Endothelial cell of umbilical vein (primary cell): ENCODE data around the gene EHMT1. TPM values are rescaled to one million over a fixed set of nuclear protein-coding genes. Genes with fewer than 3 reads are reported as not detected.

ENCODE experiments used
- BruUV-seq: library from RNA; stranded (reverse); fragments of 400-500 nt; replicated peaks from 2 replicates; lab custom pipeline; 2021; lab: Mats Ljungman, UMichigan
- CTCF ChIA-PET: fragments of 300-600, 350-600 bp; sonication (Branson Sonifier 250); formaldehyde crosslinking; loops from one replicate; lab custom pipeline; 2021; ENCODE audit warnings: antibody characterized with exemption, inconsistent platforms; lab: Charles Lee
- POLR2A ChIA-PET: fragments of 300-600, 350-600 bp; sonication (Branson Sonifier 250); formaldehyde crosslinking; loops from one replicate; lab custom pipeline; 2021; ENCODE audit warnings: antibody characterized with exemption, inconsistent platforms; lab: Charles Lee
- DNase-seq: peaks from one replicate; pipeline ENCODE4 v3.0.0-alpha.2; 2011; ENCODE audit warnings: low read depth, low spot score
- FAIRE-seq: peaks from 2 replicates; lab custom pipeline; 2011; peaks lifted over from hg19 to GRCh38; lab: Jason Lieb, UNC
- H2AFZ ChIP-seq: 2 replicates; pipeline ENCODE4 v1.6.0; 2012; ENCODE audit warnings: low read depth, low read length, control low read depth, inconsistent platforms
- H3K27ac ChIP-seq: 2 replicates; pipeline ENCODE4 v1.5.1; 2011; ENCODE audit warnings: low read depth, mild to moderate bottlenecking, control low read depth, low read length, moderate library complexity; ENCODE audit not compliant: insufficient read depth
- H3K27me3 ChIP-seq, 2 experiments: 2 replicates each; pipeline versions ENCODE4 v1.6.0 to v1.6.1; 2011; ENCODE audit warnings: low read length in 2 of 2, mixed read lengths in 1 of 2; ENCODE audit not compliant: control insufficient read depth in 2 of 2, insufficient read depth in 2 of 2
- H3K36me3 ChIP-seq, 2 experiments: 2 replicates in 1 of 2; 3 replicates in 1 of 2; pipeline ENCODE4 v1.5.1; 2011; ENCODE audit warnings: low read length in 2 of 2, mild to moderate bottlenecking in 1 of 2, moderate library complexity in 1 of 2; ENCODE audit not compliant: control insufficient read depth in 2 of 2, insufficient read depth in 2 of 2; ENCODE audit errors: extremely low read depth in 1 of 2
- H3K4me1 ChIP-seq: 3 replicates; pipeline ENCODE4 v1.5.1; 2011; ENCODE audit warnings: mild to moderate bottlenecking, low read length; ENCODE audit not compliant: control insufficient read depth, insufficient read depth; ENCODE audit errors: extremely low read depth
- H3K4me2 ChIP-seq: 2 replicates; pipeline ENCODE4 v1.6.1; 2011; ENCODE audit warnings: low read length, control low read depth, mixed read lengths; ENCODE audit not compliant: insufficient read depth
- H3K4me3 ChIP-seq, 3 experiments: fragments of 200-600 bp in 1 of 3; sonication (generic), shearing (Covaris generic) in 1 of 3; replicated peaks in 1 of 3; 2 replicates each; pipeline ENCODE4 v1.5.1; 2011 to 2016; ENCODE audit warnings: control low read depth in 3 of 3, low read length in 3 of 3, mild to moderate bottlenecking in 2 of 3, inconsistent platforms in 1 of 3, low read depth in 1 of 3, moderate library complexity in 1 of 3; ENCODE audit not compliant: insufficient read depth in 1 of 3
- H3K79me2 ChIP-seq: 2 replicates; pipeline ENCODE4 v1.6.0; 2012; ENCODE audit warnings: low read length, inconsistent platforms; ENCODE audit not compliant: control insufficient read depth, insufficient read depth
- H3K9ac ChIP-seq: replicated peaks from 2 replicates; pipeline ENCODE3; 2011; ENCODE audit warnings: low read length, control low read depth; ENCODE audit not compliant: insufficient read depth; ENCODE audit errors: extremely low read depth
- H3K9me1 ChIP-seq: replicated peaks from 3 replicates; pipeline ENCODE4 v1.6.0; 2011; ENCODE audit warnings: mild to moderate bottlenecking, low read length; ENCODE audit not compliant: control insufficient read depth, insufficient read depth; ENCODE audit errors: extremely low read depth
- H3K9me3 ChIP-seq: replicated peaks from 2 replicates; pipeline ENCODE4 v1.5.1; 2012; ENCODE audit warnings: low read length, inconsistent platforms; ENCODE audit not compliant: control insufficient read depth, insufficient read depth
- H4K20me1 ChIP-seq: replicated peaks from 2 replicates; pipeline ENCODE3; 2011; ENCODE audit warnings: mild to moderate bottlenecking, low read length; ENCODE audit not compliant: control insufficient read depth, insufficient read depth; ENCODE audit errors: extremely low read depth
- EZH2 ChIP-seq: IDR thresholded peaks from 2 replicates; pipeline ENCODE4 v1.6.1; 2012; ENCODE audit warnings: borderline replicate concordance, low read depth, mild to moderate bottlenecking, moderate library complexity, low read length, inconsistent platforms; ENCODE audit not compliant: severe bottlenecking
- FOS ChIP-seq: IDR thresholded peaks from 2 replicates; pipeline ENCODE4 v1.6.1; 2011; ENCODE audit warnings: mild to moderate bottlenecking, low read length, moderate library complexity, borderline replicate concordance; ENCODE audit not compliant: insufficient read depth
- GATA2 ChIP-seq: IDR thresholded peaks from 2 replicates; pipeline ENCODE4 v1.7.0; 2011; ENCODE audit warnings: low read depth, mild to moderate bottlenecking, moderate library complexity, mixed read lengths, low read length; ENCODE audit not compliant: insufficient read length, insufficient read depth
- JUN ChIP-seq: IDR thresholded peaks from 2 replicates; pipeline ENCODE4 v1.6.1; 2011; ENCODE audit warnings: borderline replicate concordance, low read depth; ENCODE audit not compliant: insufficient read length, insufficient read depth
- MYC ChIP-seq: IDR thresholded peaks from one replicate; pipeline ENCODE4 v1.6.1; 2011; ENCODE audit warnings: mild to moderate bottlenecking, low read depth, low read length
- POLR2A ChIP-seq: IDR thresholded peaks from 2 replicates; pipeline ENCODE4 v1.6.1; 2012; ENCODE audit warnings: low read depth, mild to moderate bottlenecking, control low read depth, low read length
- POLR2AphosphoS5 ChIP-seq: IDR thresholded peaks from 2 replicates; pipeline ENCODE4 v1.6.1; 2012; ENCODE audit warnings: low read depth, mild to moderate bottlenecking, control low read depth, low read length, moderate library complexity; ENCODE audit not compliant: insufficient read depth
- dilution Hi-C: fragments of 300-500 bp; cut with MboI; formaldehyde crosslinking; loops from one replicate; pipeline ENCODE4 v1.15.0; 2019; ENCODE audit warnings: low sequenced_read_pairs; ENCODE audit not compliant: extremely low pct_ligation_motif_present
- intact Hi-C: fragments of 100-400 bp; cut with micrococcal nuclease; formaldehyde crosslinking; loops from one replicate; pipeline ENCODE4 v1.10.0; 2022
- polyA plus RNA-seq, 4 experiments: library from polyadenylated mRNA; depleted of rRNA in 3 of 4; stranded (reverse) in 3 of 4; unstranded in 1 of 4; fragments of >200 nt; gene quantifications; 2 replicates each; pipeline versions ENCODE4 v1.2.1 to v1.2.3, GENCODE V29; 2011 to 2012; ENCODE audit warnings: missing spikeins in 1 of 4
- total RNA-seq: library from RNA; stranded (reverse); gene quantifications from 2 replicates; pipeline ENCODE4 v1.2.3, GENCODE V29; 2021
- TF ChIP-seq, protein P1 (sequence below): IDR thresholded peaks from 2 replicates; pipeline ENCODE4 v1.6.1; 2011; ENCODE audit not compliant: insufficient read depth, insufficient read length
- TF ChIP-seq, protein P2 (sequence below), 2 donors: IDR thresholded peaks; 1 replicate in 1 of 2; 2 replicates in 1 of 2; pipeline ENCODE4 v1.5.1; 2011; ENCODE audit warnings: low read length in 2 of 2, mild to moderate bottlenecking in 2 of 2, moderate library complexity in 2 of 2, control low read depth in 1 of 2, inconsistent platforms in 1 of 2, low read depth in 1 of 2; ENCODE audit not compliant: insufficient read depth in 1 of 2; ENCODE audit errors: extremely low read depth in 1 of 2

The EHMT1 gene
- total and polyA plus RNA-seq, 2 donors (not counting 3 experiments of a cell fraction or from before 2014, with no cell fraction given), result 48.2 to 104 TPM

GRCh38 chr9:137680444-137681358 lies 61.9 kb downstream of the EHMT1 start:
- FAIRE-seq (no peak), DNase-seq (no peak)
- Histone ChIP-seq H3K27ac (no peak overlapping the region), H3K9me1 (no peaks in the 10 kb centered on the region), H3K4me1 (peaks cover 5% of the 10 kb centered on the region), H3K4me3 (no peak overlapping the region), H3K27me3 (no peaks in the 10 kb centered on the region), H3K4me2 (no peak overlapping the region), H4K20me1 (peaks cover 6% of the 10 kb centered on the region), H2AFZ (no peak overlapping the region), H3K9me3 (no peaks in the 10 kb centered on the region), H3K36me3 (no peaks in the 10 kb centered on the region), H3K9ac (no peak overlapping the region), H3K79me2 (peaks cover 78% of the 10 kb centered on the region)
- ChIA-PET CTCF (interaction anchor here (3.2 kb wide), 1 partner anchor 8 kb away, joined by 15 read pairs; no protein-coding TSS in a partner anchor), POLR2A (no interaction called here)
- BruUV-seq, result no TSS peak
- intact Hi-C loops (no loop called here), dilution Hi-C loops (no loop called here)
- no peak for TF ChIP-seq POLR2A
- no peak for TF ChIP-seq MYC
- TF ChIP-seq, protein P1, sequence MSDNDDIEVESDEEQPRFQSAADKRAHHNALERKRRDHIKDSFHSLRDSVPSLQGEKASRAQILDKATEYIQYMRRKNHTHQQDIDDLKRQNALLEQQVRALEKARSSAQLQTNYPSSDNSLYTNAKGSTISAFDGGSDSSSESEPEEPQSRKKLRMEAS, result no peak
- TF ChIP-seq GATA2, result no peak
- TF ChIP-seq, protein P2, sequence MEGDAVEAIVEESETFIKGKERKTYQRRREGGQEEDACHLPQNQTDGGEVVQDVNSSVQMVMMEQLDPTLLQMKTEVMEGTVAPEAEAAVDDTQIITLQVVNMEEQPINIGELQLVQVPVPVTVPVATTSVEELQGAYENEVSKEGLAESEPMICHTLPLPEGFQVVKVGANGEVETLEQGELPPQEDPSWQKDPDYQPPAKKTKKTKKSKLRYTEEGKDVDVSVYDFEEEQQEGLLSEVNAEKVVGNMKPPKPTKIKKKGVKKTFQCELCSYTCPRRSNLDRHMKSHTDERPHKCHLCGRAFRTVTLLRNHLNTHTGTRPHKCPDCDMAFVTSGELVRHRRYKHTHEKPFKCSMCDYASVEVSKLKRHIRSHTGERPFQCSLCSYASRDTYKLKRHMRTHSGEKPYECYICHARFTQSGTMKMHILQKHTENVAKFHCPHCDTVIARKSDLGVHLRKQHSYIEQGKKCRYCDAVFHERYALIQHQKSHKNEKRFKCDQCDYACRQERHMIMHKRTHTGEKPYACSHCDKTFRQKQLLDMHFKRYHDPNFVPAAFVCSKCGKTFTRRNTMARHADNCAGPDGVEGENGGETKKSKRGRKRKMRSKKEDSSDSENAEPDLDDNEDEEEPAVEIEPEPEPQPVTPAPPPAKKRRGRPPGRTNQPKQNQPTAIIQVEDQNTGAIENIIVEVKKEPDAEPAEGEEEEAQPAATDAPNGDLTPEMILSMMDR (IDR thresholded peaks at IDR 0.05; ENCODE audit: extremely low read depth in 1 of 2, insufficient read depth in 1 of 2, low read depth in 1 of 2, low read length in 2 of 2), result no peak
- TF ChIP-seq FOS, result no peak
- TF ChIP-seq POLR2AphosphoS5, result no peak
- TF ChIP-seq JUN, result no peak
- no peak for TF ChIP-seq EZH2
